ENCODE measurements around the gene UBXN7. TPM values are rescaled to one million over a fixed set of nuclear protein-coding genes. Genes with fewer than 3 reads are reported as not detected.
"Not testable (repeated sequence)": the region's sequence is repeated elsewhere in the genome, so short reads cannot be mapped to it uniquely, and the experiment has no call there.

Gene UBXN7
- total RNA-seq, 3 donors from 2014 or later (not counting 1 experiment from before 2014, with no cell fraction given), result 82.0 to 97.2 (median 82.4) TPM

GRCh38 chr3:196390116-196390515 is 42.1 kb downstream of the UBXN7 start:
- intact Hi-C loops (cut with micrococcal nuclease), result no loop called here
- 100% methylated on average over 3 of the region's 3 CpGs for WGBS (ENCODE audit: insufficient coverage)
- H3K36me3 Mint-ChIP-seq, result peaks cover 10% of the 10 kb centered on the region
- Histone ChIP-seq H3K9me3 (ENCODE audit: control insufficient read depth, insufficient read depth, low read length) (no peaks in the 10 kb centered on the region), H3K4me3 (ENCODE audit: low read length) (no peak overlapping the region), H3K4me1 (ENCODE audit: control insufficient read depth, insufficient read depth, low read length) (no peaks in the 10 kb centered on the region), H3K27me3 (ENCODE audit: control insufficient read depth, insufficient read depth, low read length) (no peaks in the 10 kb centered on the region), H3K36me3 (ENCODE audit: control insufficient read depth, insufficient read depth, low read length) (peaks cover 26% of the 10 kb centered on the region), H3K27ac (ENCODE audit: low read length) (no peak overlapping the region)
- no peak for ATAC-seq
- peaks cover 0 to 7% of the 10 kb centered on the region in 2 donors for H3K4me1 Mint-ChIP-seq
- DNase-seq, result no peak
- no peak overlapping the region for H3K4me3 Mint-ChIP-seq
- no peaks in the 10 kb centered on the region for H3K9me3 Mint-ChIP-seq
- peak overlapping the region in 1 of 2 donors; percentile 22 for H3K27ac Mint-ChIP-seq
- no peak for TF ChIP-seq CTCF (IDR thresholded peaks at IDR 0.05)
- no peaks in the 10 kb centered on the region for H3K27me3 Mint-ChIP-seq (ENCODE audit: low read depth in 2 of 2)

DNA sequence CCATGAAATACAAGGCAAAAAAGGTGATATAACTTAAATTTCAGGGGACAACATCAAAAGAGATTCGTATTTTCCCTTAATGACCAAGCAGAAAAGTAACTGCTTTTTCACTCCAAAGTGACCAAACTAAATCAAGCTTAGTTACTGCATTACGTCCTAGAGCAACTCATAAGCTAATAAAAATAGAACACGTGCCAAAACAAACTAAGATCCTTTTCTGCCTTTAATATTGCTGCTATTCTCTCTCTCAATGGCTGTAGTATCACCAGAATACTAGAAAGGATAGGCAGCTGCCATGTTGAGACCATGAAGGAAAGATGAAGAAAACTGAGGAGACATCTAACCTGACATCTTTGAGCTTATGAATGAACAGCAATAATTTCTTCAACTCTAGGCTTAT is 43.3 kb downstream of the UBXN7 start:
- Mint-ChIP-seq H3K36me3 (peaks cover 10% of the 10 kb centered on the region), H3K4me1 (peaks cover 8 to 15% of the 10 kb centered on the region in 2 donors)
- H3K36me3 ChIP-seq (ENCODE audit: control insufficient read depth, insufficient read depth, low read length), result peaks cover 26% of the 10 kb centered on the region

GRCh38 chr3:196387941-196388340 is 44.3 kb downstream of the UBXN7 start:
- H3K4me1 ChIP-seq (ENCODE audit: control insufficient read depth, insufficient read depth, low read length); H3K27me3 Mint-ChIP-seq (ENCODE audit: low read depth in 2 of 2); H3K4me3 ChIP-seq (ENCODE audit: low read length); H3K9me3 ChIP-seq (ENCODE audit: control insufficient read depth, insufficient read depth, low read length); H3K27ac ChIP-seq (ENCODE audit: low read length); H3K27me3 ChIP-seq (ENCODE audit: control insufficient read depth, insufficient read depth, low read length); H3K9me3 Mint-ChIP-seq; H3K4me3 Mint-ChIP-seq; DNase-seq; H3K27ac Mint-ChIP-seq; ATAC-seq; intact Hi-C loops (cut with micrococcal nuclease): not testable (repeated sequence)
- H3K36me3 ChIP-seq (ENCODE audit: control insufficient read depth, insufficient read depth, low read length), result peaks cover 26% of the 10 kb centered on the region
- WGBS (ENCODE audit: insufficient coverage), result 100% methylated on average over 1 of the region's 2 CpGs
- H3K4me1 Mint-ChIP-seq, result peaks cover 18 to 25% of the 10 kb centered on the region in 2 donors
- H3K36me3 Mint-ChIP-seq, result peaks cover 10% of the 10 kb centered on the region

More for the DNA sequence above, 43.3 kb downstream of the UBXN7 start:
- Histone ChIP-seq H3K4me3 (ENCODE audit: low read length) (no peak overlapping the region), H3K4me1 (ENCODE audit: control insufficient read depth, insufficient read depth, low read length) (no peaks in the 10 kb centered on the region), H3K27ac (ENCODE audit: low read length) (no peak overlapping the region), H3K27me3 (ENCODE audit: control insufficient read depth, insufficient read depth, low read length) (no peaks in the 10 kb centered on the region), H3K9me3 (ENCODE audit: control insufficient read depth, insufficient read depth, low read length) (no peaks in the 10 kb centered on the region)
- TF ChIP-seq CTCF (IDR thresholded peaks at IDR 0.05), result no peak
- Mint-ChIP-seq H3K9me3 (no peaks in the 10 kb centered on the region), H3K4me3 (no peak overlapping the region), H3K27me3 (ENCODE audit: low read depth in 2 of 2) (no peaks in the 10 kb centered on the region), H3K27ac (no peak overlapping the region)
- intact Hi-C loops (cut with micrococcal nuclease), result no loop called here
- no peak for DNase-seq
- 96% methylated on average over 3 of the region's 3 CpGs for WGBS (ENCODE audit: insufficient coverage)
- ATAC-seq, result no peak

DNA sequence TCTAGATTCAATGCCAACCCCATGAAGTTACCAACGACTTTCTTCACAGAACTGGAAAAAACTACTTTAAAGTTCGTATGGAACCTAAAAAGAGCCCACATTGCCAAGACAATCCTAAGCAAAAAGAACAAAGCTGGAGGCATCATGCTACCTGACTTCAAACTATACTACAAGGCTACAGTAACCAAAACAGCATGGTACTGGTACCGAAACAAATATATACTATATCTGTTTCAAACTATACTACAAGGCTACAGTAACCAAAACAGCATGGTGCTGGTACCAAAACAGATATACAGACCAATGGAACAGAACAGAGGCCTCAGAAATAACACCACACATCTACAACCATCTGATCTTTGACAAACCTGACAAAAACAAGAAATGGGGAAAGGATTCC is 45.4 kb downstream of the UBXN7 start:
- intact Hi-C loops (cut with micrococcal nuclease); H3K9me3 ChIP-seq (ENCODE audit: control insufficient read depth, insufficient read depth, low read length); H3K27me3 Mint-ChIP-seq (ENCODE audit: low read depth in 2 of 2); H3K4me3 ChIP-seq (ENCODE audit: low read length); ATAC-seq; H3K27ac Mint-ChIP-seq; DNase-seq; H3K4me3 Mint-ChIP-seq; H3K4me1 ChIP-seq (ENCODE audit: control insufficient read depth, insufficient read depth, low read length); H3K27me3 ChIP-seq (ENCODE audit: control insufficient read depth, insufficient read depth, low read length); H3K9me3 Mint-ChIP-seq; H3K27ac ChIP-seq (ENCODE audit: low read length): not testable (repeated sequence)
- WGBS (ENCODE audit: insufficient coverage), result 97% methylated on average over 3 of the region's 3 CpGs
- Mint-ChIP-seq H3K36me3 (peaks cover 10% of the 10 kb centered on the region), H3K4me1 (peaks cover 29 to 36% of the 10 kb centered on the region in 2 donors)
- H3K36me3 ChIP-seq (ENCODE audit: control insufficient read depth, insufficient read depth, low read length), result peaks cover 24% of the 10 kb centered on the region

GRCh38 chr3:196386034-196386433 is 46.2 kb downstream of the UBXN7 start:
- H3K27me3 ChIP-seq (ENCODE audit: control insufficient read depth, insufficient read depth, low read length); H3K27me3 Mint-ChIP-seq (ENCODE audit: low read depth in 2 of 2); H3K27ac ChIP-seq (ENCODE audit: low read length); H3K9me3 ChIP-seq (ENCODE audit: control insufficient read depth, insufficient read depth, low read length); ATAC-seq; H3K4me1 ChIP-seq (ENCODE audit: control insufficient read depth, insufficient read depth, low read length); DNase-seq; H3K27ac Mint-ChIP-seq; intact Hi-C loops (cut with micrococcal nuclease); H3K9me3 Mint-ChIP-seq; H3K4me3 ChIP-seq (ENCODE audit: low read length); H3K4me3 Mint-ChIP-seq: not testable (repeated sequence)
- 100% methylated on average over 4 of the region's 6 CpGs for WGBS (ENCODE audit: insufficient coverage)
- Mint-ChIP-seq H3K36me3 (peaks cover 10% of the 10 kb centered on the region), H3K4me1 (peaks cover 35 to 40% of the 10 kb centered on the region in 2 donors)
- H3K36me3 ChIP-seq (ENCODE audit: control insufficient read depth, insufficient read depth, low read length), result peaks cover 17% of the 10 kb centered on the region

DNA sequence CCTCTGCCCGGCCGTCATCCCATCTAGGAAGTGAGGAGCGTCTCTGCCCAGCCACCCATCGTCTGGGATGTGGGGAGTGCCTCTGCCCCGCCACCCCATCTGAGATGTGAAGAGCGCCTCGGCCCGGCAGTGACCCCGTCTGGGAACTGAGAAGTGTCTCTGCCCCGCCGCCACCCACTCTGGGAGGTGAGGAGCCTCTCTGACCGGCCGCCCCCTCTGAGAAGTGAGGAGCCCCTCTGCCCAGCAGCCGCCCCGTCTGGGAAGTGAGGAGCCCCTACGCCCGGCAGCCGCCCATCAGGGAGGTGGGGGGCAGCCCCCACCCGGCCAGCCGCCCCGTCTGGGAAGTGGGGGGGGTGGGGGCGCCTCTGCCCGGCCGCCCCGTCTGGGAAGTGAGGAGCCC is 46.8 kb downstream of the UBXN7 start:
- H3K36me3 ChIP-seq (ENCODE audit: control insufficient read depth, insufficient read depth, low read length), result peaks cover 12% of the 10 kb centered on the region
- peaks cover 35 to 40% of the 10 kb centered on the region in 2 donors for H3K4me1 Mint-ChIP-seq

More for the DNA sequence above, 46.8 kb downstream of the UBXN7 start:
- H3K9me3 Mint-ChIP-seq; H3K27ac Mint-ChIP-seq; H3K4me3 ChIP-seq (ENCODE audit: low read length); H3K4me1 ChIP-seq (ENCODE audit: control insufficient read depth, insufficient read depth, low read length); intact Hi-C loops (cut with micrococcal nuclease); H3K27me3 ChIP-seq (ENCODE audit: control insufficient read depth, insufficient read depth, low read length); DNase-seq; H3K4me3 Mint-ChIP-seq; H3K27ac ChIP-seq (ENCODE audit: low read length); H3K9me3 ChIP-seq (ENCODE audit: control insufficient read depth, insufficient read depth, low read length); ATAC-seq; H3K27me3 Mint-ChIP-seq (ENCODE audit: low read depth in 2 of 2): not testable (repeated sequence)
- peaks cover 10% of the 10 kb centered on the region for H3K36me3 Mint-ChIP-seq
- WGBS (ENCODE audit: insufficient coverage), result 95% methylated on average over 25 of the region's 25 CpGs
